Activated CD4-positive, alpha-beta T cell treated with anti-CD3 and anti-CD28 coated beads for 48 hours (primary cell): ENCODE measurements around the gene LCN6.
"Not testable (repeated sequence)": the region's sequence is repeated elsewhere in the genome, so short reads cannot be mapped to it uniquely, and the experiment has no call there.

ENCODE experiments used
- DNase-seq: peaks from one replicate; pipeline ENCODE4 v3.0.0-alpha.2; 2020

The LCN6 gene

DNA sequence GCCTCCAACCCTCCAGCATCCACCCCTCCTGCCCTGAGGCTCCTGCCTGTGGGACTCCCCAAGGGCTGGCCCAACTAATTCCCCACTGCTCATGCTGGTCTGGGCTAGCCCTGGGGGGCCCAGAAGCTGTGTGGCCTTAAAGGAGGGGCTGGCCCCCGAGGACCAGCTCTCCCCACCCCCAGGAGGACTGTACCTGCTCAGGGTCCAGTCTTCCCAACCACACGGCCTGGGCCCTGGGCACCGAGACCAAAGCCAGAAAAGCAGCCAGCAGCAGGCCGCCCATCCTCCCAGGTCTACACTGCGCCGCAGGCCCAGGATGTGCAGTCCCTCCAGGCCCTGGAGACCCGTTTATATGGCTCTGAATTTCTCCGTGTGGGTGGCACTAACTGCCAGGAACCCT is at the start of gene LCN6:
Gene LCN6 (minus strand): TSS at position 325 of the 400 bp plus-strand sequence. CDS start 42 bp downstream, at position 283.
- DNase-seq, result no peak

DNA sequence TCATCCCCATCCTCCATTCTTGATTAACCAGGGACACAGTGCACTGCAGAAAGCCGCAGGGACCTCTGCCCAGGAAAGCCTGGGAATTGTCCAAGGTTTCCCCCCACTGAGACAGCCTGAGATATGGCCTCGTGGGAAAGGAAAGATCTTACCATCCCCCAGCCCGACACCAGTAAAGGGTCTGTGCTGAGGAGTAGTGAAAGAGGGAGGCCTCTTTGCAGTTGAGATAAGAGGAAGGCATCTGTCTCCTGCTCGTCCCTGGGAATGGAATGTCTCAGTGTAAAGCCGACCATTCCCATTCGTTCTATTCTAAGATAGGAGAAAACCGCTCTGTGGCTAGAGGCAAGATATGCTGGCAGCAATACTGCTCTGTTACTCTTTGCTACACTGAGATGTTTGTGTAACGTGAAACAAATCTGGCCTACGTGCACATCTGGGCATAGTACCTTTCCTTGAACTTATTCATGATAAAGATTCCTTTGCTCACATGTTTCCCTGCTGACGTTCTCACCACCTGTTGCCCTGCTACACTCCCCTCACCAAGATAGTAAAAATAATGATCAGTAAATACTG is 48.5 kb upstream of the LCN6 start:
- not testable (repeated sequence) for DNase-seq

DNA sequence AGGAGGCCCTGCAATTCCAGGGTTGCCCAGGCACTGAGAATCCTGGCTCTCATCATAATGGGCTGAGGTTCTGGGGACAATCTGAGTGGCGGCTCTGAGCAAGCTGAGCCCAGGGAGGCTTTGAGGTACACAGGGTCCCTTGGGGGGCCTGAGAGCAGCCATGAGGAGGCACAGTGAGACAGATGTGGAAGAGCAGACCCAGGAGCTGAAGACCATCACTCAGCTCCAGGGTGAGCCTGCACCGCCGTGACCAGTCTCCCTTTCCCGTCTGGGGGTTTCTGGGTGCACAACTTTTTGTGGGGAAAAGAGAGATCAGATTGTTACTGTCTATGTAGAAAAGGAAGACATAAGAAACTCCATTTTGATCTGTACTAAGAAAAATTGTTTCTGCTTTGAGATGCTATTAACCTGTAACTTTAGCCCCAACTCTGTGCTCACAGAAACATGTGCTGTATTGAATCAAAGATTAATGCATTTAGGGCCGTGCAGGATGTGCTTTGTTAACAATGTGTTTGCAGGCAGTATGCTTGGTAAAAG is 48.0 kb upstream of the LCN6 start, which contains the start of gene CCDC183:
Gene CCDC183 (plus strand): TSS at position 101 of the 537 bp plus-strand sequence. CDS start 60 bp downstream, at position 161.
- no peak for DNase-seq

DNA sequence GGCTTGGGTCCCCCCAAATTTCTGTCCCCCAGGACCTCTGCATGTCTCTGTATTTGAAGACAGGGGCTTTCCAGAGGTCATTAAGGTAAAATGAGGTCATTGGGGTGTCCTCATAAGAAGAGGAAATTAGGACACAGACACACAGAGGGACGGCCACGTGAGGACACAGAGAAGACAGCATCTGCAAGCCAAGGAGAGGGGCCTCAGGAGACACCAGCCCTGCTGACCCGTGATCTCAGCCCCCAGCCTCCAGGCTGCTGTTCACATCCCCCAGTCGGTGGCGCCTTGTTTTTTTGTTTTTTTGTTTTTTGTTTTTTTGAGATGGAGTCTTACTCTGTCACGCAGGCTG is 46.6 kb upstream of the LCN6 start:
- DNase-seq, result no peak

GRCh38 chr9:136794281-136794999 is 46.1 kb upstream of the LCN6 start:
- DNase-seq, result no peak

DNA sequence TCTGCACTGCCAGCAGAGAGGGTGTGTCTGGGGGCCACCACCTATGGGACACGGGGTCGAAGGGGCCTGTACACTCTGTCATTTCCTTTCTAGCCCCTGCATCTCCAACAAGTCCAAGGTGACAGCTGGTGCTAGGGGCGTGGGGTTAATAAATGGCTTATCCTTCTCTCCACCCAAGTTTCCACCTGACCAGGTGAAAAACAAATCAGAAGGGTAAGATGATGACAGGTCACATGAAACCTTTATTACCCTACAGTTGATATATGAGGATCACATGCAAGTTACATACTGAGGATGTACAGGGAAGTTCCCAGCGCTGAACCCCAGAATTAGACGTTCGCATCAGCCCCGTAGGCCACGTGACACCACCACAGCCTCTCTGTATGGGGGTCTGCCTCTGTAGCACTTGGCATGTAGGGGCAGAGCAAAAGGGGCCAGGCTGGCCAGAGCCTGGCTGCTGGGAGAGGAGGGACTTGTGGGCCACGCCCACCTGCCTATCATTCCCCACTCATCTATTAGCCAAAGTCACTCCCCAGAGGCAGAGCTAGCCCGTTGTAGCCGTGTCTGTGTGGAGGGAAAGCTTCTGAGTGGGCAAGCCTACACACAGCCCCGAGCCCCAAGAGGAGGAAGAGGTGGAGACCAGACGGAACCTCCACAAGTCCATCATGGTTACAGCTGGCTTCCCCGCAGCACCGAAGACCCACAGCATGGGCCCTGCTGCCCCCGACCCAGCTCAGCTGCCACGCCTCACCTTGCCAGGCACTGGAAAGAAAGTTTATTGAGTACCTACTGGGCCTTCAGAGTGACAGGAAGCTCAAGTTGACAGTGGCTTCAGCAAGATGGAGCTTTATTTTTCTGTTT is 45.0 kb upstream of the LCN6 start:
- DNase-seq, result no peak

DNA sequence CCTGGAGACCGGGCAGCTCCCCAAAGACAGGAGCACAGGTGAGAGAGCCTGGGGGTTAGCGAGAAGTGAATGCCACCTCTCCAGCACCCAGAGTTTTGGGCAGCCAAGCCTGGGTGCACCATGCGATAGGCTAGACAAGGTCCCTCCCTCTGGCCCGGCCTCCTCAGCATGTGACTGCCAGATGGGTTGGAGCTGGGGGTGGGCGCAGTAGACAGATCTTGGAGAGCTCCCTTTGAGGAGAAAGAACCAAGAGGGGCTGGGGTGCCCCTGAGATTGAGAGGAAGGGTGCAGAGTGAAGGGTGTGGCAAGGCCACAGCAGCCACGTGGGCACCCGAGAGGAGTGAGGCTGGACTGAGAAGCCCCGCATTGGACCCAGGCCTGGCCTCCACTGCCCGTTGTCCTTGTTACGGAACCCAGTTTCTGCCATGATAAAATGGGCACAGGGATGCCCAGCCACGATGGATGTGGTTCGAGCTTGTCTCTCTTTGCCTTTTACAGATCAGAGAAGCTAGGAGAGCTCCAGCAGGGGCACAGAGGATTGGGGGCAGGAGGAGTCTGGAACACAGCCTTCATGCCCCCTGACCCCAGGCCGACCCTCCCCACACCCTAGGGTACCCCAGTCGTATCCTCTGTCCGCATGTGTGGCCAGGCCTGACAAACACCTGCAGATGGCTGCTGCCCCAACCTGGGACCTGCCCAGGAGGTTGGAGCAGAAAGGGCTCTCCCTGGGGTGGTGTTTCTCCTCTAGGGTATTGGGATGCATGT is 44.2 kb upstream of the LCN6 start:
- no peak for DNase-seq

GRCh38 chr9:136791516-136792276 is 43.4 kb upstream of the LCN6 start:
- peak; percentile 77 for DNase-seq

DNA sequence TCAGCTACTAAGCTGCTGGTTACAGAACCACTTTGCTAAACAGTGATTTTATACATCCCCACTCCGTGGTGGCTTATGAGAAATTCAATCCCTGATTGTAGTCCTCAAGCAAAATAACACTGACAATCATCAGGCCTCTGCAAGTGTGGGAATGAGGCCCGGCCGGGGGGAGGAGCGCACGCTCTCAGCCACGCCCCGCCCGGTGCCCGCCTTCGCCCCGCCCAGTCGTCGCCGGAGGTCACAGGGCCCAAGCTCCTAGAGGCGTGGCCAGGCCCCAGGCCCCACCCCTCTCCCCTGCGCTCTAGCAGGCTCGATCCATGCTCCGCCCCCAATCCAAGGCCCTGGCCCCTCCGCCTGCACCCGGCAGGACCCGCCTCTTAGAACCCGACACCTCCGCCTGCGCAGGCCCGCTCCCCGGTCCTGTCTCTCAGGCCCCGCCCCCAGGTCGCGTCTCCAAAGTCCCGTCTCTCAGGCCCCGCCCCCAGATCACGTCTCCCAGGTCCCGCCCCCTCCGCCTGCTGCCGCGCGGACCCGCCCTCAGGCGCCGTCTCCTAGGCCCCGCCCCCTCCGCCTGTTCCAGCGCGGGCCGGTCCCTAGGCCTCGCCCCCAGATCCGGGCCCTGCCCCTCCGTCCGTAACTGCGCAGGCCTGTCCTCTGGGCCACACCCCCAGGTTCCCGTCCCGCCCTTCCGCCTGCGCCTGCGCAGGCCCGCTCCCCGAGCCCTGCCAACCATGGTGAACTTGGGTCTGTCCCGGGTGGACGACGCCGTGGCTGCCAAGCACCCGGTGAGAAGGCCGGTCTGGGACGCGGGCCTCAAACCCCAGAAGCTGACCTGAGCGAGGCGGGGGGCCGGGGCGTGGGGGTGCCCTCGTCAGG is 42.6 kb upstream of the LCN6 start, which contains the start of gene TMEM141:
Gene TMEM141 (plus strand): TSS at position 705 of the 876 bp plus-strand sequence. CDS start 27 bp downstream, at position 732.
- peak; percentile 100 for DNase-seq

DNA sequence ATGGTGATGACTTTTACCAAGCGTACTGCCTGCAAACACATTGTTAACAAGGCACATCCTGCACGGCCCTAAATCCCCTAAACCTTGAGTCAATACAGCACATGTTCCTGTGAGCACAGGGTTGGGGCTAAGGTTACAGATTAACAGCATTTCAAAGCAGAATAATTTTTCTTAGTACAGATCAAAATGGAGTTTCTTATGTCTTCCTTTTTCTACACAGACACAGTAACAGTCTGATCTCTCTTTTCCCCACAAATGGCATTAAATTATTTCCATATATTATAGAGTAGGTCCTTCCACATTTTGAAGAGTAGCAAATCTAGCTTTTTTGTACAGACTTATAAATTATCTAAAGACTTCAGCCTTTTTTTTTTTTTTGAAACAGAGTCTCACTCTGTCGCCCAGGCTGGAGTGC is 41.2 kb upstream of the LCN6 start:
- DNase-seq, result no peak

DNA sequence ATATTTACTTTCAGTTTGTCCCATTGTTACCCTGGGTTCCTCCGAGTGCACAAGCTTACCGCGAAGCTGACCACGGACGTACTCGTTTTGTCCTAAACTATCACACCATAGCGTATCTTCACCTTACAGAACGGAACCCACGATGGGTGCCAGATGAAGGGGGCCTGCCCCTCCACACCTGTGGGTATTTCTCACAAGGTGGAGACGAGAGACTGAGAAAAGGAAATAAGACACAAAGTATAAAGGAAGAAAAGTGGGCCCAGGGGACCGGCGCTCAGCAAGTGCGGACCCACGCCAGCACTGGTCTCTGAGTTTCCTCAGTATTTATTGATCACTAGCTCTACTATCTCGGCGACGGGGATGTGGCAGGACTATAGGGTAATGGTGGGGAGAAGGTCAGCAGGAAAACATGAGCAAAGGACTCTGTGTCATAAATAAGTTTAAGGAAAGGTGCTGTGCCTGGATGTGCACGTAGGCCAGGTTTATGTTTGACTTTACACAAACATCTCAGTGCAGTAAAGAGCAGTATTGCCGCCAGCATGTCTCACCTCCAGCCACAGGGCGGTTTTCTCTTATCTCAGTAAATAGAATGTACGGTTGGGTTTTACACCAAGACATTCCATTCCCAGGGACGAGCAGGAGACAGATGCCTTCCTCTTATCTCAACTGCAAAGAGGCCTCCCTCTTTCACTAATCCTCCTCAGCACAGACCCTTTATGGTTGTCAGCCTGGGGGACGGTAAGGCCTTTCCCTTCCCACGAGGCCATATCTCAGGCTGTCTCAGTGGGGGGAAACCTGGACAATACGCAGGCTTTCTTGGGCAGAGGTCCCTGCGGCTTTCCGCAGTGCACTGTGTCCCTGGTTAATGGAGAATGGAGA is 40.6 kb upstream of the LCN6 start:
- DNase-seq, result not testable (repeated sequence)

DNA sequence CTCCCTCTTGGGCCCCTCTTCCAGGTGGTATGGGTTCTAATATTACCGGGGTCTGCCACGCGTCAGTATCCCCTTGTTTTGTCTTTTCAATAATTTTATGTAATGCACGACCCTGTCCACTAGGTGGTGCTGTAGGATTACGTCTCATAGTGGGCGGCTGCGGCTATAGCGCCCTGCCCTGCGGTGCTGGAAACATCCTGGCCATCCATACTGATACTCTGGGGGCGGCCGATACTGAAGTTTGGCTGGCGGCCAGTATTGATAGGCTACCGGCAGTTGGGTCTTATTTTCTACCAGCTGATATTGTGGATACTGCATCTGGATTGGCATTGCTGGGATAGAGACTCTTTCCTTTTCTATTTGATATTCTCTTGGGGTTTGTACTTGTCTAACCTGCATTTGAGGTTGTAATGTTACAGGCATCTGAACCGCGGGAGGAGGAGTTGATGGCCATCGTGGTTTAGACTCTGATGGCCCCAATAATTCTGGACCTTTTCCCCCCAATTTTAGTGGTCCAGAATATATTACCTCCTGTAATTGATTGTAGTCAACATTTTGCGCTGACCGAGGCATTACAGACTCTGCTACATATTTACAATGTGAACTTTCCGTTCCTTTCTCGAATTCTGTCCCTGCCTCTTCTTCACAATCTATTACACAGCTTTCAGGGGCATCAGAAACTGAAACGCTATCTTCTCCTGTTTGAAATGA is 39.5 kb upstream of the LCN6 start:
- peak; percentile 80 for DNase-seq

GRCh38 chr9:136786983-136787382 is 38.7 kb upstream of the LCN6 start:
- DNase-seq, result not testable (repeated sequence)

- no peak for DNase-seq
Measured at GRCh38 chr9:136786451-136786850, 38.1 kb upstream of the LCN6 start.

- not testable (repeated sequence) for DNase-seq
Measured at GRCh38 chr9:136785565-136786355, 37.4 kb upstream of the LCN6 start.

DNA sequence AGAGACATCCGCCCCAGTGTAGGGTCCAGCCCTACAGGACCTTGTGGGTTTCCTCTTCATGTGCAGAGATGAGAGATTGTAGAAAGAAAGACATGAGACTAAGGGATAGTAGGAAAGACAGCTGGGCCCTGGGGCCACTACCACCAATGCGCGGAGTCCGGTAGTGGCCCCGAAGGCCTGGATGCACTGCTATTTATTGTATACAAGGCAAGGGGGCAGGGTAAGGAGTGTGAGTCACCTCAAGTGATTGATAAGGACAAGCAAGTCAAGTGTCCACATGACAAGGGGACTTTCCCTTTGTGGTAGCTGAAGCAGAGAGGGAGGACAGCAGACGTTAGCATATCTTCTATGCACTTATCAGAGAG is 36.7 kb upstream of the LCN6 start:
- no peak for DNase-seq

- no peak for DNase-seq
Measured at GRCh38 chr9:136784249-136784996, 36.1 kb upstream of the LCN6 start.
